GM13977 (cell line): ENCODE results near the gene VPS11.

Experiments
- DNase-seq: peaks from one replicate; pipeline ENCODE4 v3.0.0; 2012; ENCODE audit warnings: low spot score
- in situ Hi-C: fragments of 300-500 bp; cut with MboI; formaldehyde crosslinking; loops from one replicate; pipeline ENCODE4 v1.12.0; 2022; ENCODE audit warnings: low sequenced_read_pairs, low pct_unique_long_range_greater_than_20kb, mixed read lengths, inconsistent platforms; ENCODE audit not compliant: unreplicated experiment
- TF ChIP-seq, protein P1 (sequence below): IDR thresholded peaks from 2 replicates; pipeline ENCODE4 v1.5.1; 2012; ENCODE audit warnings: mild to moderate bottlenecking, control low read depth; ENCODE audit not compliant: insufficient read depth; ENCODE audit errors: extremely low read depth, missing control alignments

Gene VPS11

DNA sequence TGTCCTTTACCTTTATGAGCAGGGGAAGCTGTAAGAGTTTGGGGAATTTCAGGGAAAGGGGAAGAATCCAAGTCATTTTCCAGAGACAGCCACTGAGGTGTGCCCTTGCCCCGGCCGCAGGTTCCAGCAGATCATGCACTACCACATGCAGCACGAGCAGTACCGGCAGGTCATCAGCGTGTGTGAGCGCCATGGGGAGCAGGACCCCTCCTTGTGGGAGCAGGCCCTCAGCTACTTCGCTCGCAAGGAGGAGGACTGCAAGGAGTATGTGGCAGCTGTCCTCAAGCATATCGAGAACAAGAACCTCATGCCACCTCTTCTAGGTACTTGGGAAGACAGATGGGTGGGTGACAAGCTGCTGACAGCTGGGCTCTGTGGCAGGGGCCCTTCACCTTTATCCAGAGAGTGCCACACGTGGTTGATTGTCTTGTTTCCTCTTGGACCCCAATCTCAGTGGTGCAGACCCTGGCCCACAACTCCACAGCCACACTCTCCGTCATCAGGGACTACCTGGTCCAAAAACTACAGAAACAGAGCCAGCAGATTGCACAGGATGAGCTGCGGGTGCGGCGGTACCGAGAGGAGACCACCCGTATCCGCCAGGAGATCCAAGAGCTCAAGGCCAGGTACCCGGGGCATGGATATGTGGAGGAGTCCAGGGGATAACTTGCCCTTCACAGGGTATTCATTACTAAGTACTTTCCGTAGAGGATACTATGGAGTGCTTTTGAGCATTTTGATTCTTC is 11.2 kb downstream of the VPS11 start:
- TF ChIP-seq, protein P1, sequence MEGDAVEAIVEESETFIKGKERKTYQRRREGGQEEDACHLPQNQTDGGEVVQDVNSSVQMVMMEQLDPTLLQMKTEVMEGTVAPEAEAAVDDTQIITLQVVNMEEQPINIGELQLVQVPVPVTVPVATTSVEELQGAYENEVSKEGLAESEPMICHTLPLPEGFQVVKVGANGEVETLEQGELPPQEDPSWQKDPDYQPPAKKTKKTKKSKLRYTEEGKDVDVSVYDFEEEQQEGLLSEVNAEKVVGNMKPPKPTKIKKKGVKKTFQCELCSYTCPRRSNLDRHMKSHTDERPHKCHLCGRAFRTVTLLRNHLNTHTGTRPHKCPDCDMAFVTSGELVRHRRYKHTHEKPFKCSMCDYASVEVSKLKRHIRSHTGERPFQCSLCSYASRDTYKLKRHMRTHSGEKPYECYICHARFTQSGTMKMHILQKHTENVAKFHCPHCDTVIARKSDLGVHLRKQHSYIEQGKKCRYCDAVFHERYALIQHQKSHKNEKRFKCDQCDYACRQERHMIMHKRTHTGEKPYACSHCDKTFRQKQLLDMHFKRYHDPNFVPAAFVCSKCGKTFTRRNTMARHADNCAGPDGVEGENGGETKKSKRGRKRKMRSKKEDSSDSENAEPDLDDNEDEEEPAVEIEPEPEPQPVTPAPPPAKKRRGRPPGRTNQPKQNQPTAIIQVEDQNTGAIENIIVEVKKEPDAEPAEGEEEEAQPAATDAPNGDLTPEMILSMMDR = no peak
- no peak for DNase-seq
- in situ Hi-C loops = no loop called here

DNA sequence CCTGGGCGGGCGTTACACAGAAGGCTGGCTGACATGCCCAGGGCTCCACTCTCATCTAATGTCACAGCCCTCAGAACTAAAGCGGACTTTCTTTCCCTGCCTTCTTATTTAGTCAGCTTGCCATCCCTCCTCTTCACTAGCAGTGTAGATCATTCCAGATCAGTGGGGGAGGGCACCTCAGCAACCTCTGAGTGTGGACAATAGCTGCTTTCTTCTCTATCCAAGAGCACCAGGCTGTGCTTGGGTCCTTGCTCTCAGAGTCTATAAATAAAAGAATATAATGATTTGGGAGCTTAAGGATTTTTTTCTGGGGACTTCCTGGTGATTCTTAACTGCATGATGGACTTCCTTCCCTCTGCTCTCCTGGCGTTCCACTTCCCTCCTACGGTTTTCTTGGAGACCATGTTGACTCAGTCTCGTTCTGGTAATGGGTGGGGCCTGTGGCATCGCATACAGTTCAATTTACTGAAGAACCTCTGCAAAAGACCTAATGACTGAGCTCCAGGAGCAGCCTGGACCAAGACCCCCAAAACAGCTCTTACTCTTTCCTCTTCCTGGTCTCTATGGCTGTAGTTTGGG is 14.2 kb downstream of the VPS11 start:
- DNase-seq = no peak
- in situ Hi-C loops = no loop called here
- TF ChIP-seq, protein P1 = no peak

DNA sequence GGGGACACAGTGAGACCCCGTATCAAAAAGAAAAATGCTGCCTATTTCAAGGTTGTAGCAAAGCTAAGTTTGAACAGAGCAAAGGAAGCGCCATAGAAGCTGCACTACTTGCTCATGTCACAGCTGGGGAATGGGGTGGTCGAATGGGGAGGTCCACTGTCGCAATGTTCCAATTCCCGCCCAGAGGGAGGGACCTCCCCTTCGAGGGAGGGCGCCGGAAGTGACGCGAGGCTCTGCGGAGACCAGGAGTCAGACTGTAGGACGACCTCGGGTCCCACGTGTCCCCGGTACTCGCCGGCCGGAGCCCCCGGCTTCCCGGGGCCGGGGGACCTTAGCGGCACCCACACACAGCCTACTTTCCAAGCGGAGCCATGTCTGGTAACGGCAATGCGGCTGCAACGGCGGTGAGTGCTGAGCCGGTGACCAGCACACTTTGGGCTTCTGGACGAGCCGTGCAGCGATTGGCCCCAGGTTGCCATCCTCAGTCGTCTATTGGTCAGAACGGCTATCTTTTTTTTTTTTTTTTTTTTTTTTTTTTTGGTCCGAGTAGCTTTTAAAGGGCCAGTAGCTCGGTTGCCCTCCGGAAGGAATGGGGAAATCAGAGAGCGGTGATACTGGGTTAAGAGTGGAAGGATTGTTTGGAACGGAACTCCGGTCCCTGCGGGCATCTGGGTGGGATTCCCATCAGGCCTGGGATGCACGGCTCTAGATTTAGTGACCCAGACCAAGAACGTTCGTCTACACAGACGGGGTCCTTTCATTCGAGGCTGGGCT is 17.2 kb downstream of the VPS11 start, which contains the start of gene HMBS:
Gene HMBS (plus strand): TSS at position 219 of the 774 bp plus-strand sequence. CDS start 153 bp downstream, at position 372.
- TF ChIP-seq, protein P1 = no peak
- in situ Hi-C loops = no loop called here
- DNase-seq = peak; percentile 90

DNA sequence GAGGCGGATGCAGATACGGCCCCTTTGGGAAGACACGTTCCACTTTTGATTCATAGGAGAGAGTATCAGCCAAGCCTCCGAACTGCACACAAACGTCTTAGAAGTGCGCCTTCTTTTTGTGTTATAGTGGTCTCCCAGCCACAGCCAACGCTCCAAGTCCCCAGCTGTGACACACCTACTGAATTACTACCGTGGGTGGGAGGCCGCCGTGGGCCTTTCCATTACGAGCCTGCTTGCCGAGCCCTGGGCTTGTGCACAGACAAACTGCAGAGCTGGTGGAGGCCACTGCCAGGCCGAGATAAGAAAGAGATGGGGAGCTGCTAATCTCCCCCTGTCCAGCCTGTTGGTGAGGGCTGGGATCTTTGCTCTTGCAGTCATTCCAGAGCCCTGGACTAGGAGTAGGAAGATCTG is 17.8 kb downstream of the VPS11 start:
- TF ChIP-seq, protein P1 = no peak
- in situ Hi-C loops = no loop called here
- DNase-seq = peak; percentile 37

DNA sequence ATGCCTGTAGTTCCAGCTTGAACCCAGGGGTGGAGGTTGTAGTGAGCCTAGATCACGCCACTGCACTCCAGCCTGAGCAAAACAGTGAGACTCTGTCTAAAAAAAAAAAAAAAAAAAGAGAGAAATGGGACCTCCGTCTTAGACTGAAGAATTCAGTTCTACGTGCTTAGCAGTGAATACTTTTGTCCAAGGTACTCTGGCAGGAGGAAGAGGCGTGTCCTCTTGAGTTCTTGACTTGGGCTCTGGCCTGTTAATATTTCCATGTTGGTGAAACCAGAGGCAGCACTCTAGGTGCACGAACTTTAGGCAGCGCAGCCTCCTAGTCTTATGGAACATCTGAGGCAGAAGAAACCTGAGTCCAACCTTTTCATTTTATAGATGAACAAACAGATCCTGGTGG is 19.5 kb downstream of the VPS11 start:
- TF ChIP-seq, protein P1 = no peak
- no peak for DNase-seq
- in situ Hi-C loops = no loop called here

DNA sequence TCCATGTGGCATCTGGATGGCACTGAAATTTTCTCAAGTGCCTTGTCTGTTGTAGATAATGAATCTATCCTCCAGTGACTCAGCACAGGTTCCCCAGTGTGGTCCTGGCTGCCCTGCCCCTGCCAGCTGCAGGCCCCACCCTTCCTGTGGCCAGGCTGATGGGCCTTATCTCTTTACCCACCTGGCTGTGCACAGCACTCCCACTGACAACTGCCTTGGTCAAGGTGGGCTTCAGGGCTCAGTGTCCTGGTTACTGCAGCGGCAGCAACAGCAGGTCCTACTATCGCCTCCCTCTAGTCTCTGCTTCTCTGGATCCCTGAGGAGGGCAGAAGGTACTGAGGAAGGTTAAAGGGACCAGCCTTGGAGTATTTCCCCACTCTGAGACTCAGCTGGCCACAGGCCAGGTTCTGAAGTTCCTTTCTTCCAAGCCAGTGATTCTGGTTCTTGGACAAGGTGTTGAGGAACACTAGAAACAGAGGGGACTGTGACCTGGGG is 20.2 kb downstream of the VPS11 start:
- DNase-seq = no peak
- TF ChIP-seq, protein P1 = no peak
- in situ Hi-C loops = no loop called here
